ENCODE data around the gene CFI. TPM values are rescaled to one million over a fixed set of nuclear protein-coding genes. Genes with fewer than 3 reads are reported as not detected.

CFI gene
- total and polyA plus RNA-seq, 9 of the 15 experiments (the other 6 are each of a cell fraction or from before 2014, with no cell fraction given), result 0.30 to 8.4 (median 0.95) TPM

- no peak for TF ChIP-seq ZNF699 (CRISPR knock-in tag; IDR thresholded peaks at IDR 0.05; ENCODE audit: insufficient replicate concordance)
- TF ChIP-seq POLR2AphosphoS5 (IDR thresholded peaks at IDR 0.05; ENCODE audit: control insufficient read depth, insufficient read depth, low read depth, low read length), result no peak
- TF ChIP-seq THAP12 (CRISPR knock-in tag; IDR thresholded peaks at IDR 0.05), result no peak
- peak; percentile 51; the same call in 1 of the 2 replicates for TF ChIP-seq SMARCA4 (IDR thresholded peaks at IDR 0.05)
- no peak for TF ChIP-seq ZBTB17 (CRISPR knock-in tag; IDR thresholded peaks at IDR 0.05)
- no peak for TF ChIP-seq ARID3B (CRISPR knock-in tag; IDR thresholded peaks at IDR 0.05; ENCODE audit: borderline replicate concordance)
- TF ChIP-seq ZNF551 (CRISPR knock-in tag; IDR thresholded peaks at IDR 0.05), result no peak
- TF ChIP-seq MEIS2 (IDR thresholded peaks at IDR 0.05; ENCODE audit: partially characterized antibody), result peak; percentile 80
- no peak for TF ChIP-seq GABPB1 (CRISPR knock-in tag; IDR thresholded peaks at IDR 0.05)
- 0 out of 4 replicates have a peak, but pooled peaks of 1 of the 2 experiments have one; percentile 21 for TF ChIP-seq ARNT (IDR thresholded peaks at IDR 0.05)
- TF ChIP-seq ARID1B (IDR thresholded peaks at IDR 0.05), result peak; percentile 54
- TF ChIP-seq STAT6 (CRISPR knock-in tag; IDR thresholded peaks at IDR 0.05), result no peak
- peak; percentile 47; the same call in 1 of the 2 replicates for TF ChIP-seq CBFA2T3 (IDR thresholded peaks at IDR 0.05)
- TF ChIP-seq KDM1A (IDR thresholded peaks at IDR 0.05), result no peak
- no peak for TF ChIP-seq TEAD4 (IDR thresholded peaks at IDR 0.05; ENCODE audit: low read length)
- TF ChIP-seq TEAD4 (CRISPR knock-in tag; IDR thresholded peaks at IDR 0.05; ENCODE audit: borderline replicate concordance), result no peak
- TF ChIP-seq KAT2B (IDR thresholded peaks at IDR 0.05; ENCODE audit: low read depth, low read length), result no peak
- TF ChIP-seq TAF1 (IDR thresholded peaks at IDR 0.05; ENCODE audit: control insufficient read depth, extremely low read depth, insufficient read depth, low read length, severe bottlenecking), result no peak
- TF ChIP-seq FOXA1 (IDR thresholded peaks at IDR 0.05; ENCODE audit: borderline replicate concordance), result no peak
- TF ChIP-seq ZNF197 (CRISPR knock-in tag; IDR thresholded peaks at IDR 0.05; ENCODE audit: low read depth), result no peak
- no peak for TF ChIP-seq ZNF395 (CRISPR knock-in tag; IDR thresholded peaks at IDR 0.05)
- TF ChIP-seq FOSL1 (tag; conservative IDR thresholded peaks at IDR 0.05), result no peak
Measured at GRCh38 chr4:109764789-109765402, 36.9 kb downstream of the CFI start (continued).

Data from K562 (cell line).